HG02981 (cell line): ENCODE results near the gene ITGB1BP2.
"Not testable (repeated sequence)": the region's sequence is repeated elsewhere in the genome, so short reads cannot be mapped to it uniquely, and the experiment has no call there.

Experiments used
- ATAC-seq: cut with Tn5 transposase; IDR thresholded peaks from one replicate; pipeline ENCODE4 v1.9.1; 2021; ENCODE audit warnings: mild to moderate bottlenecking, moderate library complexity; ENCODE audit not compliant: unreplicated experiment

The ITGB1BP2 gene

GRCh38 chrX:71300495-71300894, 1.1 kb upstream of the ITGB1BP2 start:
- ATAC-seq, result not testable (repeated sequence)

- ATAC-seq, result no peak
Observed at GRCh38 chrX:71302461-71303213, 1.1 kb downstream of the ITGB1BP2 start.

- ATAC-seq, result no peak
Observed at GRCh38 chrX:71304561-71304960, 3.0 kb downstream of the ITGB1BP2 start.

GRCh38 chrX:71315917-71316316, 14.4 kb downstream of the ITGB1BP2 start:
- no peak for ATAC-seq

- ATAC-seq, result not testable (repeated sequence)
Observed at GRCh38 chrX:71316959-71317358, 15.4 kb downstream of the ITGB1BP2 start.

GRCh38 chrX:71320126-71320525, 18.6 kb downstream of the ITGB1BP2 start:
- no peak for ATAC-seq

- no peak for ATAC-seq
Observed at GRCh38 chrX:71321731-71322130, 20.2 kb downstream of the ITGB1BP2 start.

- ATAC-seq, result not testable (repeated sequence)
Observed at GRCh38 chrX:71324452-71324851, 22.9 kb downstream of the ITGB1BP2 start.

GRCh38 chrX:71326394-71326793, 24.8 kb downstream of the ITGB1BP2 start:
- ATAC-seq, result no peak

- ATAC-seq, result not testable (repeated sequence)
Observed at GRCh38 chrX:71349151-71349665, 47.7 kb downstream of the ITGB1BP2 start.

- ATAC-seq, result not testable (repeated sequence)
Observed at GRCh38 chrX:71349867-71350266, 48.3 kb downstream of the ITGB1BP2 start.

GRCh38 chrX:71352439-71352838, 50.9 kb downstream of the ITGB1BP2 start:
- ATAC-seq, result not testable (repeated sequence)
